CD4-positive, alpha-beta memory T cell (primary cell): Measurements from ENCODE around the gene GCK. TPM values are rescaled to one million over a fixed set of nuclear protein-coding genes. Genes with fewer than 3 reads are reported as not detected.
"Not testable (repeated sequence)": the region's sequence is repeated elsewhere in the genome, so short reads cannot be mapped to it uniquely, and the experiment has no call there.

Source experiments
- CTCF ChIA-PET: fragments of 350-600 bp; sonication (Branson Sonifier 250); formaldehyde crosslinking; loops from one replicate; lab custom pipeline; 2021; ENCODE audit warnings: inconsistent platforms; ENCODE audit not compliant: partially characterized antibody; lab: Charles Lee
- POLR2A ChIA-PET: fragments of 350-600 bp; sonication (Branson Sonifier 250); formaldehyde crosslinking; loops from one replicate; lab custom pipeline; 2021; ENCODE audit not compliant: partially characterized antibody; lab: Charles Lee
- DNase-seq, 5 donors: peaks; one replicate each; pipeline versions ENCODE4 v3.0.0 to v3.0.0-alpha.2; 2020 to 2022; ENCODE audit warnings: mixed read lengths in 1 of 5
- H3K27ac ChIP-seq: one replicate; pipeline ENCODE4 v1.7.0; 2013; ENCODE audit warnings: low read depth, low read length
- H3K27me3 ChIP-seq: 2 replicates; pipeline ENCODE4 v1.7.0; 2013; ENCODE audit warnings: mild to moderate bottlenecking, low read length, moderate library complexity; ENCODE audit not compliant: insufficient read depth
- H3K36me3 ChIP-seq: 2 replicates; pipeline ENCODE4 v1.7.0; 2013; ENCODE audit warnings: mild to moderate bottlenecking, low read length, moderate library complexity; ENCODE audit not compliant: insufficient read depth
- H3K4me1 ChIP-seq: 2 replicates; pipeline ENCODE4 v1.7.0; 2013; ENCODE audit warnings: mild to moderate bottlenecking, low read length, moderate library complexity; ENCODE audit not compliant: insufficient read depth
- H3K4me3 ChIP-seq, 2 donors: one replicate each; pipeline ENCODE4 v1.7.0; 2013; ENCODE audit warnings: low read length in 2 of 2, mild to moderate bottlenecking in 1 of 2
- H3K9me3 ChIP-seq, 2 donors: one replicate each; pipeline ENCODE4 v1.7.0; 2013; ENCODE audit warnings: low read length in 2 of 2, control low read depth in 1 of 2; ENCODE audit not compliant: control insufficient read depth in 1 of 2
- H3K27ac Mint-ChIP-seq, 7 donors: one replicate each; pipeline ENCODE4 v1.8.0; 2020 to 2021; ENCODE audit warnings: mixed read lengths in 7 of 7, mild to moderate bottlenecking in 6 of 7, inconsistent platforms in 3 of 7, moderate library complexity in 3 of 7
- H3K27me3 Mint-ChIP-seq, 2 donors: one replicate each; pipeline ENCODE4 v1.8.0; 2020 to 2021; ENCODE audit warnings: mixed read lengths in 2 of 2
- H3K36me3 Mint-ChIP-seq, 2 donors: one replicate each; pipeline ENCODE4 v1.8.0; 2020 to 2021; ENCODE audit warnings: mixed read lengths in 2 of 2, inconsistent platforms in 1 of 2, mild to moderate bottlenecking in 1 of 2
- H3K4me1 Mint-ChIP-seq, 4 donors: one replicate each; pipeline ENCODE4 v1.8.0; 2020 to 2021; ENCODE audit warnings: mixed read lengths in 4 of 4, mild to moderate bottlenecking in 1 of 4
- H3K4me3 Mint-ChIP-seq, 8 donors: one replicate each; pipeline ENCODE4 v1.8.0; 2020 to 2021; ENCODE audit warnings: mixed read lengths in 8 of 8, mild to moderate bottlenecking in 7 of 8, moderate library complexity in 6 of 8, inconsistent platforms in 3 of 8
- H3K9me3 Mint-ChIP-seq, 8 donors: one replicate each; pipeline ENCODE4 v1.8.0; 2020 to 2021; ENCODE audit warnings: mixed read lengths in 8 of 8, mild to moderate bottlenecking in 5 of 8, inconsistent platforms in 3 of 8, moderate library complexity in 1 of 8
- intact Hi-C: fragments of 100-400 bp; cut with micrococcal nuclease; formaldehyde crosslinking; loops from one replicate; pipeline ENCODE4 v1.15.1; 2023
- polyA plus RNA-seq, 2 donors: library from polyadenylated mRNA; unstranded; fragments of 300-500 nt; fragmentation: Illumina TruSeq; gene quantifications; one replicate each; pipeline ENCODE4 v1.2.3, GENCODE V29; 2021
- total RNA-seq, 2 experiments: library from RNA; stranded (reverse); gene quantifications; one replicate each; pipeline ENCODE4 v1.2.3, GENCODE V29; 2021

GCK gene
- total and polyA plus RNA-seq, 4 experiments from 2014 or later = 0.33 to 0.38 TPM; not detected in 2

DNA sequence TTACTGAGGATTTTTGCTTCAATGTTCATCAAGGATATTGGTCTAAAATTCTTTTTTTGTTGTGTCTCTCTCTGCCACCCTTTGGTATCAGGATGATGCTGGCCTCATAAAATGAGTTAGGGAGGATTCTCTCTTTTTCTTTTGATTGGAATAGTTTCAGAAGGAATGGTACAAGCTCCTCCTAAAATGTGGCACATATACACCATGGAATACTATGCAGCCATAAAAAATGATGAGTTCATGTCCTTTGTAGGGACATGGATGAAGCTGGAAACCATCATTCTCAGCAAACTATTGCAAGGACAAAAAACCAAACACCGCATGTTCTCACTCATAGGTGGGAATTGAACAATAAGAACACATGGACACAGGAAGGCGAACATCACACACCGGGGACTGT lies 10.9 kb upstream of the GCK start:
- not testable (repeated sequence) for H3K27me3 ChIP-seq, H3K4me3 ChIP-seq, H3K9me3 ChIP-seq, H3K9me3 Mint-ChIP-seq, DNase-seq, H3K27me3 Mint-ChIP-seq, H3K27ac ChIP-seq
- ChIA-PET POLR2A (interaction anchor here (1.1 to 1.8 kb wide), 4 partner anchors 77 to 406 kb away, joined by 4 to 13 read pairs (median 6); partner anchors contain the start of genes NUDCD3, OGDH and POLD2), CTCF (interaction anchor here (1.3 to 1.8 kb wide), 4 partner anchors 75 to 365 kb away, joined by 3 to 4 read pairs (median 4); partner anchors contain the start of gene NUDCD3)
- Mint-ChIP-seq H3K4me3 (peak overlapping the region in 5 of 8 donors; percentile 21 to 64 (median 30)), H3K36me3 (peaks cover 8 to 21% of the 10 kb centered on the region in 2 donors), H3K27ac (peak overlapping the region in 1 of 7 donors; percentile 23), H3K4me1 (peaks cover 23 to 40% (median 32%) of the 10 kb centered on the region in 4 donors)
- Histone ChIP-seq H3K36me3 (peaks cover 13% of the 10 kb centered on the region), H3K4me1 (peaks cover 17% of the 10 kb centered on the region)
- intact Hi-C loops = loop anchor here (1.0 to 5.0 kb wide), 5 partner anchors 54 to 290 kb away; partner anchors contain the start of genes NUDCD3, POLD2 and POLM

GRCh38 chr7:44197474-44197873 lies 8.2 kb upstream of the GCK start:
- intact Hi-C loops = no loop called here
- H3K36me3 ChIP-seq = no peaks in the 10 kb centered on the region

DNA sequence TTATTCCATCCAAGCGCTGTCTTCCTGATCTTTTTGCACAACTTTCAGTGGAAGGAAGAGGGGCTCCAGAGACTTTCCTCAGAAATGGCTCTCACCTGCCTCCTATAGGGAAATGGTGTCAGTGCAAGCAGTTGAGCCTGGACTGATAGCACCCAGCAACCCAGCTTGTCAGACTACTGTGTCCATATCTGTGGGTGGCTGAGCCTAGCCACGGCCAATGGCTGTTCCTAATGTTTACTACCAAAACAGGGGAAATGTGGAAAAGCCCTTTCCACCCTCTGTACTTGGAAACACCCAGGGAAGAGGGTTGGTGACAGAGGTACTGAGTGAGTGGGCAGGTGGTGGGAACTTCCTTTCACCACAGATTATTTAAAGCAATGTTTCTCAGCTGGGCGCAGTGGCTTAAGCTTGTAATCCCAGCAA lies 7.2 kb upstream of the GCK start:
- intact Hi-C loops = loop anchor here (1.0 kb wide), 1 partner anchor 124 kb away; no protein-coding TSS in a partner anchor

More at GRCh38 chr7:44197474-44197873, 8.2 kb upstream of the GCK start:
- H3K4me3 ChIP-seq = no peak overlapping the region
- ChIA-PET CTCF (no interaction called here), POLR2A (no interaction called here)
- Mint-ChIP-seq H3K27ac (no peak overlapping the region), H3K9me3 (no peaks in the 10 kb centered on the region), H3K4me3 (no peak overlapping the region), H3K27me3 (peaks cover 13 to 14% of the 10 kb centered on the region in 2 donors), H3K36me3 (peaks cover 0 to under 1% of the 10 kb centered on the region in 2 donors), H3K4me1 (peaks cover 10 to 19% (median 13%) of the 10 kb centered on the region in 4 donors)
- DNase-seq = no peak
- no peaks in the 10 kb centered on the region for H3K27me3 ChIP-seq
- H3K27ac ChIP-seq = no peak overlapping the region
- no peaks in the 10 kb centered on the region for H3K9me3 ChIP-seq
- H3K4me1 ChIP-seq = peaks cover 13% of the 10 kb centered on the region

DNA sequence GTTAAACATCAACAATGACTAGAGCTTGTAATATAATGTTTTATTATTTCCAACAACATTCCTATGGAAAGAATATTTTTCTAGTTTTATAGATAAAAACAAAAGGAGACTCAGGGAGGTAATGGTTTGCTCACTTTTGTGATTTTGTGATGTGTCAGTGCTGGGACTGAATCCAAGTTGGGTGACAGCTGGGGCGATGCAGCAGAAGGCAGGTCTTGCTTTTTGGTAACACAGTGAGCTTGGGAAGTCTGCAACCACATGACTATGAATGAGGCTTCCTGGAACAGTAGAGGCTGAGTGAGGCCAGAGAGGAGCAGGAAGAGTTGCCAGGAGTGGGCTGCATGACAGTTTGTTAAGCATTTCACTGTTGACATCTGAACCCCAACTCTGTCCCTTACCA lies 6.7 kb upstream of the GCK start:
- H3K27me3 ChIP-seq = no peaks in the 10 kb centered on the region
- no peak overlapping the region for H3K4me3 ChIP-seq
- Mint-ChIP-seq H3K4me3 (no peak overlapping the region), H3K4me1 (peaks cover 0 to 3% (median 1%) of the 10 kb centered on the region in 4 donors), H3K36me3 (no peaks in the 10 kb centered on the region), H3K27ac (peak overlapping the region in 1 of 7 donors; percentile 64), H3K9me3 (no peaks in the 10 kb centered on the region), H3K27me3 (peaks cover 15 to 17% of the 10 kb centered on the region in 2 donors)
- no peaks in the 10 kb centered on the region for H3K36me3 ChIP-seq
- H3K27ac ChIP-seq = no peak overlapping the region
- ChIA-PET POLR2A (no interaction called here), CTCF (interaction anchor here (1.1 to 1.8 kb wide), 3 partner anchors 10 to 176 kb away, joined by 3 to 5 read pairs (median 4); no protein-coding TSS in a partner anchor)
- intact Hi-C loops = loop anchor here (1.0 kb wide), 1 partner anchor 124 kb away; no protein-coding TSS in a partner anchor
- no peaks in the 10 kb centered on the region for H3K9me3 ChIP-seq
- no peak for DNase-seq
- H3K4me1 ChIP-seq = no peaks in the 10 kb centered on the region

More for the DNA sequence above, 7.2 kb upstream of the GCK start:
- no peaks in the 10 kb centered on the region for H3K9me3 ChIP-seq
- no peak overlapping the region for H3K4me3 ChIP-seq
- Mint-ChIP-seq H3K27me3 (peaks cover 14 to 15% of the 10 kb centered on the region in 2 donors), H3K36me3 (no peaks in the 10 kb centered on the region), H3K4me3 (peak overlapping the region in 1 of 8 donors; percentile 39), H3K27ac (no peak overlapping the region), H3K4me1 (peaks cover 1 to 9% (median 3%) of the 10 kb centered on the region in 4 donors), H3K9me3 (no peaks in the 10 kb centered on the region)
- peak in 4 of 5 donors; percentile 7 to 19 (median 10) for DNase-seq
- ChIA-PET CTCF (interaction anchor here (1.1 to 1.8 kb wide), 2 partner anchors 10 to 27 kb away, joined by 3 to 4 read pairs; no protein-coding TSS in a partner anchor), POLR2A (no interaction called here)
- no peaks in the 10 kb centered on the region for H3K27me3 ChIP-seq
- H3K27ac ChIP-seq = no peak overlapping the region
- H3K4me1 ChIP-seq = peaks cover 3% of the 10 kb centered on the region
- no peaks in the 10 kb centered on the region for H3K36me3 ChIP-seq

DNA sequence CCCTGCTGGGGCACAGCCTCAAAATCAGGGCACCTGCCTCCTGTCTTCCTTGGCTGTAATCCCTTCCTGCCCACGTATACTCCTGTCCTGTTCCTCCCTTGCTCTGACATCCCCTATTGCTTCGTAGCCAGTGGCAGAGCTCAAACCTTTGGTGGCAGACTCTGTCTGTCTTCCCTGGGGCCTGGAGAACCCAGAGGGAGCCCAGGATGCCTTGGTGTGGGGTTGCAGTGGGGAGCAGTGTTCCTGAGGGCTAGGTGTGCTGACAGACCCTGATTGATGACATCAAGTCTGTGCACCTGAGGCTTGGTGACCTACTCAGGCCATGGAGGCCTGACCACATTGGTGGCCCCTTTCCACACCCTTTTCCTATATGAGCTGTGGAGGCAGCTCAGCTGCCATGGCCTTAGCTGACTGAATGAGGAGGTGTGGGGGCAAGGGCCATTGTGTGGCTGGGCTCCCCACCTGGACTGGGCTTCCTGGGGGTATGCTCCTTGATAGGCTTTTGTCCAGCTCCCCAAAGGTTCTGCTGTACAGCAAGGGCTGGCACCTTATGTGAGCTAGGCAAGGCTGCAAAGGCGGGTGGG lies 5.4 kb upstream of the GCK start:
- DNase-seq = no peak
- H3K27ac Mint-ChIP-seq = no peak overlapping the region
- H3K4me1 Mint-ChIP-seq = no peaks in the 10 kb centered on the region
- no peaks in the 10 kb centered on the region for H3K9me3 ChIP-seq
- ChIA-PET POLR2A (no interaction called here), CTCF (interaction anchor here (0.9 to 1.8 kb wide), 3 partner anchors 9 to 175 kb away, joined by 3 to 5 read pairs (median 4); no protein-coding TSS in a partner anchor)
- H3K9me3 Mint-ChIP-seq = no peaks in the 10 kb centered on the region
- no peaks in the 10 kb centered on the region for H3K36me3 ChIP-seq
- H3K27ac ChIP-seq = no peak overlapping the region
- H3K4me1 ChIP-seq = no peaks in the 10 kb centered on the region
- no peak overlapping the region for H3K4me3 Mint-ChIP-seq
- H3K27me3 ChIP-seq = no peaks in the 10 kb centered on the region
- H3K27me3 Mint-ChIP-seq = peaks cover 15 to 17% of the 10 kb centered on the region in 2 donors
- no peak overlapping the region for H3K4me3 ChIP-seq
- intact Hi-C loops = no loop called here
- no peaks in the 10 kb centered on the region for H3K36me3 Mint-ChIP-seq

- H3K9me3 ChIP-seq = no peaks in the 10 kb centered on the region
- no peaks in the 10 kb centered on the region for H3K9me3 Mint-ChIP-seq
- H3K27me3 Mint-ChIP-seq = peaks cover 15 to 17% of the 10 kb centered on the region in 2 donors
- H3K4me1 ChIP-seq = no peaks in the 10 kb centered on the region
- ChIA-PET POLR2A (no interaction called here), CTCF (interaction anchor here (0.9 kb wide), 1 partner anchor 9 kb away, joined by 3 read pairs; no protein-coding TSS in a partner anchor)
- H3K27ac ChIP-seq = no peak overlapping the region
- no peaks in the 10 kb centered on the region for H3K36me3 ChIP-seq
- peak overlapping the region in 1 of 7 donors; percentile 44 for H3K27ac Mint-ChIP-seq
- intact Hi-C loops = no loop called here
- no peaks in the 10 kb centered on the region for H3K36me3 Mint-ChIP-seq
- no peaks in the 10 kb centered on the region for H3K27me3 ChIP-seq
- no peak for DNase-seq
- H3K4me3 ChIP-seq = no peak overlapping the region
- H3K4me1 Mint-ChIP-seq = no peaks in the 10 kb centered on the region
- H3K4me3 Mint-ChIP-seq = no peak overlapping the region
These were observed 4.8 kb upstream of the GCK start for GRCh38 chr7:44194069-44194468.
